Loucy (cell line): ENCODE data around the gene GNB1L.

ENCODE experiments used
- H2AFZ ChIP-seq: fragments of 200-600 bp; sonication (generic); 2 replicates; pipeline ENCODE4 v1.6.0; 2016; ENCODE audit warnings: antibody characterized with exemption, mild to moderate bottlenecking, low read length, moderate library complexity
- H3F3A ChIP-seq: fragments of 200-600 bp; 2 replicates; pipeline ENCODE4 v1.6.0; 2016; ENCODE audit warnings: antibody characterized with exemption, low read depth, mild to moderate bottlenecking
- H3K27me3 ChIP-seq: fragments of 200-600 bp; sonication (generic); 2 replicates; pipeline ENCODE4 v1.6.1; 2014; ENCODE audit warnings: low read length, mild to moderate bottlenecking; ENCODE audit not compliant: insufficient read depth, poor library complexity, severe bottlenecking
- H3K36me3 ChIP-seq: fragments of 200-600 bp; sonication (generic); 2 replicates; pipeline ENCODE4 v1.6.1; 2016; ENCODE audit warnings: low read length; ENCODE audit not compliant: insufficient read depth
- H3K4me1 ChIP-seq: fragments of 200-600 bp; sonication (generic); 2 replicates; pipeline ENCODE4 v1.5.1; 2014; ENCODE audit warnings: low read length, mild to moderate bottlenecking; ENCODE audit not compliant: insufficient read depth, poor library complexity, severe bottlenecking
- H3K4me2 ChIP-seq: fragments of 200-600 bp; sonication (generic); 2 replicates; pipeline ENCODE4 v1.6.0; 2014; ENCODE audit warnings: antibody characterized with exemption, low read length, low read depth, mild to moderate bottlenecking; ENCODE audit not compliant: poor library complexity, severe bottlenecking
- H3K4me3 ChIP-seq: fragments of 200-600 bp; sonication (generic); 2 replicates; pipeline ENCODE4 v1.5.1; 2014; ENCODE audit warnings: low read length, mild to moderate bottlenecking, mixed read lengths; ENCODE audit not compliant: poor library complexity, severe bottlenecking
- H3K79me2 ChIP-seq: fragments of 200-600 bp; sonication (generic); 2 replicates; pipeline ENCODE4 v1.6.1; 2014; ENCODE audit warnings: low read length; ENCODE audit not compliant: insufficient read depth
- H3K9ac ChIP-seq: fragments of 200-600 bp; sonication (generic); 2 replicates; pipeline ENCODE4 v1.6.0; 2014; ENCODE audit warnings: mild to moderate bottlenecking, low read depth, low read length, moderate library complexity; ENCODE audit not compliant: poor library complexity, severe bottlenecking
- H3K9me2 ChIP-seq: fragments of 200-600 bp; sonication (generic); replicated peaks from 2 replicates; pipeline ENCODE4 v1.6.1; 2016; ENCODE audit warnings: low read depth, low read length, mixed read lengths
- H3K9me3 ChIP-seq: fragments of 200-600 bp; sonication (generic); 2 replicates; pipeline ENCODE4 v1.6.1; 2014; ENCODE audit warnings: mild to moderate bottlenecking, antibody characterized with exemption, low read length, low read depth; ENCODE audit not compliant: insufficient read depth
- H4K20me1 ChIP-seq: fragments of 200-600 bp; sonication (generic); 2 replicates; pipeline ENCODE4 v1.6.0; 2014; ENCODE audit warnings: antibody characterized with exemption, low read length, mild to moderate bottlenecking; ENCODE audit not compliant: insufficient read depth, poor library complexity, severe bottlenecking
- EZH2phosphoT487 ChIP-seq: fragments of 200-600 bp; IDR thresholded peaks from 2 replicates; pipeline ENCODE4 v1.6.1; 2018; ENCODE audit warnings: antibody characterized with exemption, mild to moderate bottlenecking, moderate library complexity, borderline replicate concordance
- TF ChIP-seq, protein P1 (sequence below): fragments of 200-600 bp; sonication (generic); conservative IDR thresholded peaks from 2 replicates; pipeline ENCODE4 v1.5.1; 2014; ENCODE audit warnings: mild to moderate bottlenecking, antibody characterized with exemption, low read length

GNB1L gene

DNA sequence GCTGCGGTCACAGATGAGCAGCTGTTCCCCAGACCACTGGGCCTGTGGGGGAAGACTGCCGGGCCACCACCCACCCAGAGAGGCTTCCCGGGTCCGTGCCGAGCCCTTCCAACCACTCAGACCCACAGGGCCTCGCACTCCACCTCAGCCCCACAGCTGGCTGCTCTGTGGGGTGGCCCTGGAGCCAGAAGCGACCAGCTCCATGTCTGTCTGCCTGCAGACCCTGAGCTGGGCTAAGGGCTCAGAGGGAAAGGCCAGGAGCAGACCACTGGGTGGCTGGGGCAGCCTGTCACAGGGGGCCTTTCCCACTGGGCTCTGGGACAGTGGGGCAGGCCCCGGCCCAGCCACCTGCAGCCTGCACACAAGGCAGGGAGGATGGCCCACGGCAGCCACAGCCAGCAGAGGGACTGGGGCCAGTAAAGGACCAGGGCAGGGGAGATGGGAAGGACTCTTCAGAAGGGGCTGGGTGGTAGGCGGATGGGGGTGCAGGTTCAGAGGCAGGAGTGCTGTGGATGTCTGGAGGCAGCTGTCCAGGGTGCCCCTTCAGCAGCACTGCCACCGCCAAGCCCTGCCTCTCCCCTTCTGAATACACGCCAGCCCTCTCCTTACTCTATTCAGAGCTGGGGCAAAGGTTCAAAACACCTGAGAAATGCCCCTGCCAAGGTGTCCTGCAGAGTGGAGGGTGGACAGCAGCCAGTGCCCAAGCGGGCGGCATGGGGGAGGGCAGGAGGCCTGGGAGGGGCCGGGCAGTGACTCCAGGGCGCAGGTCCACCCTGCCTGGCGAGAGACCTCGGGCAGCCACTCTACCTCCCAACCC, 32.2 kb downstream of the GNB1L start:
- H3K4me2 ChIP-seq: no peak overlapping the region
- no peaks in the 10 kb centered on the region for H3K36me3 ChIP-seq
- H3F3A ChIP-seq: no peaks in the 10 kb centered on the region
- no peak overlapping the region for H3K9ac ChIP-seq
- no peaks in the 10 kb centered on the region for H3K9me3 ChIP-seq
- TF ChIP-seq, protein P1, sequence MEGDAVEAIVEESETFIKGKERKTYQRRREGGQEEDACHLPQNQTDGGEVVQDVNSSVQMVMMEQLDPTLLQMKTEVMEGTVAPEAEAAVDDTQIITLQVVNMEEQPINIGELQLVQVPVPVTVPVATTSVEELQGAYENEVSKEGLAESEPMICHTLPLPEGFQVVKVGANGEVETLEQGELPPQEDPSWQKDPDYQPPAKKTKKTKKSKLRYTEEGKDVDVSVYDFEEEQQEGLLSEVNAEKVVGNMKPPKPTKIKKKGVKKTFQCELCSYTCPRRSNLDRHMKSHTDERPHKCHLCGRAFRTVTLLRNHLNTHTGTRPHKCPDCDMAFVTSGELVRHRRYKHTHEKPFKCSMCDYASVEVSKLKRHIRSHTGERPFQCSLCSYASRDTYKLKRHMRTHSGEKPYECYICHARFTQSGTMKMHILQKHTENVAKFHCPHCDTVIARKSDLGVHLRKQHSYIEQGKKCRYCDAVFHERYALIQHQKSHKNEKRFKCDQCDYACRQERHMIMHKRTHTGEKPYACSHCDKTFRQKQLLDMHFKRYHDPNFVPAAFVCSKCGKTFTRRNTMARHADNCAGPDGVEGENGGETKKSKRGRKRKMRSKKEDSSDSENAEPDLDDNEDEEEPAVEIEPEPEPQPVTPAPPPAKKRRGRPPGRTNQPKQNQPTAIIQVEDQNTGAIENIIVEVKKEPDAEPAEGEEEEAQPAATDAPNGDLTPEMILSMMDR: no peak
- TF ChIP-seq EZH2phosphoT487: no peak
- no peak overlapping the region for H2AFZ ChIP-seq
- no peaks in the 10 kb centered on the region for H3K27me3 ChIP-seq
- H4K20me1 ChIP-seq: no peaks in the 10 kb centered on the region
- no peaks in the 10 kb centered on the region for H3K9me2 ChIP-seq
- no peaks in the 10 kb centered on the region for H3K4me1 ChIP-seq
- H3K79me2 ChIP-seq: no peaks in the 10 kb centered on the region
- no peak overlapping the region for H3K4me3 ChIP-seq

DNA sequence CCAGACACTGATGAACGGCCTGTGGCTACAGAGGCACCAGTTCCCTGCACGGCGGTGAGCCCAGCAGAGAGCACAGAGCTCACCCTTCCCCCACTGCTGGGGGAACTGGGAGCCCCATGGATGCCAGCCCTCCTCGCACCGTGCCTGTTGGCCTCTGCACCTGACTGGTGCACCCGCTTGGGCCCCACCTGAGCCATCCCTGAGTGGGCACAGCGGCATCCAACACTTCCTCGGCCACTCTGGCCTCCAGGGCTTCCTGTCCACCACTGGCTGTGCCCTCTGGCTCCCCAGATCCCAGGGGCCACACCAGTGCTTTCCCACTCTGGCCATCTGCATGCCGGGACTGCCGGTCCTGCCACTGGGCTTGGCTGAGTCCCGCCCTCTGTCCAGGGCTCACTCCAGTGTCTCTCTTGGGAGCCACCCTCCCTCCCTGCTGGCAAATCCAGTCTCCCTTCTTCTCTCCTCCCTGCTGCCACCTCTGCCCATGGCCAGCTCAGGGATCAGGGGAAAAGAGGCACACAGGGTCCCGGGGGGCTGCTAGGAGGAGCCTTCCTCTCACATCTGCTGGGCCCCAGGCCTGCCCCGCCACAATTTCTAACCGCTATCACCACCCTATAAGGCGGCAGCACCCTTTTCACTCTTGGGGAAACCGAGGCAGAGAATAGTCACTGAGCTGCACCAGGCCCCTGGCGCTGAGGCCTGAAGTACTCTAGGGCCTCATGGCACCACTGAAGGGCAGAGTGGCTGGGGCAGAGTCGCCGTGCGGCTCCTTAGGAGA, 33.0 kb downstream of the GNB1L start:
- Histone ChIP-seq H3K4me3 (no peak overlapping the region), H3K36me3 (no peaks in the 10 kb centered on the region), H3K27me3 (no peaks in the 10 kb centered on the region), H3K9me2 (no peaks in the 10 kb centered on the region), H3K4me1 (no peaks in the 10 kb centered on the region), H3K4me2 (no peak overlapping the region), H2AFZ (no peak overlapping the region), H3K79me2 (no peaks in the 10 kb centered on the region), H3F3A (no peaks in the 10 kb centered on the region), H3K9ac (no peak overlapping the region), H3K9me3 (no peaks in the 10 kb centered on the region), H4K20me1 (no peaks in the 10 kb centered on the region)
- no peak for TF ChIP-seq EZH2phosphoT487
- TF ChIP-seq, protein P1: no peak

DNA sequence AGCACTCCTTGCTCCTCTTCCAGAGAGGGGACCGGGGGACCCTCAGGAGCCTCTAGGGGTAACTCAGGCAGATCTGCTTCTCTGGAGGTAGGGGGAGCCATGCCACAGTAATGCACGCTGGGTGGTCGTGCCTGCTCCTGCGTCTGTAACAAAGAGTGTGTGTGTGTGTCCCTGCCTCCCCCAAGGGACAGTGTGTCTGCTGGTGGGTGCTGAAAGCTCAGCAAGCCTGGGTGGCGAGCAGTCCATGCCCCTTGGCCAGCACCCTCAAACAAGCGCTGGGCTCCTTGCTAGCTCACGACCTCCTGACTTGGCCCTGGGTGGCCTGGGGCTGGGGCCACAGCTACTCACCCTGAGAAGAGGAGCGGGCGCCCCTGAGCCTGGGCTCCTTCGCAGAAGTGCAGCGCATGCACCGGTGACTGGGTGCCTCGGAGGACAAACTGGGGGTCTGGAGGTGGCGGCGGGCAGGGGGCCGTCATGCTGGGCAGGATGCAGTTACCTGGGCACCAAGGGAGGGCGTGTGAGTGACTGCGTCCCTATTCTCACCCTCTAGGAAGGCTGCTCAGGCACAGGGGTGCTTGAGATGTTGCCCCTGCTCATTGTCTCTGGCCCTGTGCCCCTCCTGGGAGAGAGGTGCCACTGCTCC, 33.7 kb downstream of the GNB1L start:
- no peaks in the 10 kb centered on the region for H3F3A ChIP-seq

More for the DNA sequence above, 33.7 kb downstream of the GNB1L start:
- H3K4me2 ChIP-seq: no peak overlapping the region
- no peak for TF ChIP-seq EZH2phosphoT487
- TF ChIP-seq, protein P1: peak; percentile 31; the same call in 1 of the 2 replicates
- no peak overlapping the region for H3K9ac ChIP-seq
- no peaks in the 10 kb centered on the region for H3K4me1 ChIP-seq
- no peaks in the 10 kb centered on the region for H4K20me1 ChIP-seq
- no peak overlapping the region for H2AFZ ChIP-seq
- no peak overlapping the region for H3K4me3 ChIP-seq
- H3K79me2 ChIP-seq: no peaks in the 10 kb centered on the region
- no peaks in the 10 kb centered on the region for H3K27me3 ChIP-seq
- H3K9me2 ChIP-seq: no peaks in the 10 kb centered on the region
- H3K36me3 ChIP-seq: no peaks in the 10 kb centered on the region
- H3K9me3 ChIP-seq: no peaks in the 10 kb centered on the region
